MM.1S (cell line): ENCODE results near the gene DENND1C.

ENCODE experiments used
- EZH2phosphoT487 ChIP-seq: fragments of 300-600 bp; sonication (generic); IDR thresholded peaks from 2 replicates; pipeline ENCODE4 v1.6.1; 2018; ENCODE audit warnings: antibody characterized with exemption, low read length
- TF ChIP-seq, protein P1 (sequence below): fragments of 300-600 bp; sonication (generic); IDR thresholded peaks from 2 replicates; pipeline ENCODE4 v1.5.1; 2016; ENCODE audit warnings: antibody characterized with exemption, low read length, mixed read lengths

DNA sequence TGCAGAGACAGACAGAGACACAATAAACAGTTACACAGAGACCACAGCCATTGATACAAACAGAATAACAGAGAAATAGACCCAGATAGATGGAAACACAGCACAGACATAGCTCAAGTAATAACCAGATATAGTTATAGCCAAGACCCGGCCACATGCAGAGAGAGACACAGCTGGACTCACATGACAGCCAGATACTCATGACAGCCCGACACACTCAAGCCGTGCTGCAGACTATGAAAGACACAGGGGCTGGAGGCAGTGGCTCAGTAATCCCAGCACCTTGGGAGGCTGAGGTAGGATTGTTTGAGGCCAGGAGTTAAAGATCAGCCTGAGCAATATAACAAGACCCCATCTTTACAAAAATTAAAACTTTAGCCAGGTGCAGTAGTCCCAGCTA is 1.6 kb upstream of the DENND1C start:
- TF ChIP-seq, protein P1, sequence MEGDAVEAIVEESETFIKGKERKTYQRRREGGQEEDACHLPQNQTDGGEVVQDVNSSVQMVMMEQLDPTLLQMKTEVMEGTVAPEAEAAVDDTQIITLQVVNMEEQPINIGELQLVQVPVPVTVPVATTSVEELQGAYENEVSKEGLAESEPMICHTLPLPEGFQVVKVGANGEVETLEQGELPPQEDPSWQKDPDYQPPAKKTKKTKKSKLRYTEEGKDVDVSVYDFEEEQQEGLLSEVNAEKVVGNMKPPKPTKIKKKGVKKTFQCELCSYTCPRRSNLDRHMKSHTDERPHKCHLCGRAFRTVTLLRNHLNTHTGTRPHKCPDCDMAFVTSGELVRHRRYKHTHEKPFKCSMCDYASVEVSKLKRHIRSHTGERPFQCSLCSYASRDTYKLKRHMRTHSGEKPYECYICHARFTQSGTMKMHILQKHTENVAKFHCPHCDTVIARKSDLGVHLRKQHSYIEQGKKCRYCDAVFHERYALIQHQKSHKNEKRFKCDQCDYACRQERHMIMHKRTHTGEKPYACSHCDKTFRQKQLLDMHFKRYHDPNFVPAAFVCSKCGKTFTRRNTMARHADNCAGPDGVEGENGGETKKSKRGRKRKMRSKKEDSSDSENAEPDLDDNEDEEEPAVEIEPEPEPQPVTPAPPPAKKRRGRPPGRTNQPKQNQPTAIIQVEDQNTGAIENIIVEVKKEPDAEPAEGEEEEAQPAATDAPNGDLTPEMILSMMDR = no peak
- no peak for TF ChIP-seq EZH2phosphoT487
